G401.6 (cell line): ENCODE data around the gene ELAVL2.
"Not testable (repeated sequence)": the region's sequence is repeated elsewhere in the genome, so short reads cannot be mapped to it uniquely, and the experiment has no call there.

Experiments
- FAIRE-seq: peaks from 2 replicates; lab custom pipeline; 2012; peaks lifted over from hg19 to GRCh38; lab: Jason Lieb, UNC

ELAVL2 gene

GRCh38 chr9:23769307-23769935 is 56.6 kb downstream of the ELAVL2 start:
- no peak for FAIRE-seq

DNA sequence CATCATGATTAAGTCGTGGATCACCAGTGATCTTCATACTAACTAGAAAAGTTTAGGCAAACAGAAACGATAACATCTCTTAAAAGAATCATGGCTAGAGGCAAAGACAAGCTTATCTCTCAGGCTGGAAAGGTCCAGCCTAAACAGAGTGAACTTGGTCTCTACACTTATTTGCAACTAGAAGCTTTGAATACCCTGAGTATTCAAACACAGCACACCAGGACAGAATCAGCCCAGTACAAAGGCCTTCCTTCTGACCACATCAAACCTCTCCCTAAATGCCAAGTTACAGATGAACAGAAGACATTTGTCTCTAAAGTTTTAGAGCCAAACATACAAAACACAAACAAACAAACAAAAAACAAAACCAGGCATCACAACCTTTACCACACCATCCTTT is 57.2 kb downstream of the ELAVL2 start:
- no peak for FAIRE-seq

DNA sequence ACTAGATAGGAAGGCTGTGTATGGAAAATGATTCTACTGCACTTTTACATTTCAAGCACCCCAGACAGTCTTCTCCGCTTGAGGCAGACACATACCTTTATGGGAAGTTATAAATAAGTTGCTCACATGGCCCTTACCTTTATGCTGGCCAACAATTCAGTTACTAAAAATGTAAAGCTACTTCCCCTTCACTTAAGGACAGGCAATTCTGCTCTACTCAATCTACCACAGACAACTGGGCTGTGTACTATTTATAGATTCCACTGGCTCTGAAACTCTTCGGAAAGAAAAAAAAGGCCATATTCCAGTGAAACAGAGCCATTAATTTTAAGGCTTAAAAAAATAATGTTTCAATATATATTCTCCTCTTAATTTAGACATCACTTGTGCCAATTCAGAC is 59.4 kb downstream of the ELAVL2 start:
- FAIRE-seq, result no peak

DNA sequence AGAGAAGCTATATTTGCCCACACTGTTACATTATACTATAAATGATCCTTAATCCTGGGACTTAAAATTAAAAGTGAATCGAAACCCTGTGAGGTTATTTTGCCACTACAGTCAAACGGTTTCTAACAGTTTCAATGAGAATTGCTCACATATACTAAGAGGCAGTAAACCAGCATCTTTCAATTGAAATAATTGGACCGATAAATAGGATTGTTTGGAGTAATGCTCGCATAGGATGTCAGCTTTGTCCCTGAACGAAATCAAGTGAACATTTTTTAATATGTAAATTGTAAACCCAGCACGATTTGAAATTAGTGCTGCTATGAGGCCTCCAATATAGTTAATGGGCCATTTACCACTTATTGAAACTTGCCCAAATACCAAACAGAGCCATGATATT is 60.5 kb downstream of the ELAVL2 start:
- no peak for FAIRE-seq

DNA sequence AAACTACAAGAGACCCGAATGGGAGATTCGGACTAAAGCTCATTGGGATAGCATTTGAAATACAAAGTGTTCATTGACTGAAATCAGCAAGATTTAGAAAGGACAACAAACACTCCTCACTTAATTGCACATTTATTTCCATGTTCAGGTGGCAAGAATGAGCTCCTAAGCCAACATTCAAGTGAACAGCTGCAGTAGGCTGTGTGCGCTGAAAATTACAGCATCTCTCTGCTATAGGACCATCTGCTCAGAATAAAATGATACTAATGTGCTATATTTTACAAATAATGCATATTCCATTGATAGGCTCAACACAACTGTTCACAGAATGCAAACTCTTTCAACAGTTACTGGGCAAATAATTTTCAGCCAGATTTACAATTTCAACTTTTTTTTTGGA is 61.8 kb downstream of the ELAVL2 start:
- FAIRE-seq, result no peak

- FAIRE-seq, result no peak
Observed at GRCh38 chr9:23754551-23754950, 71.5 kb downstream of the ELAVL2 start.

DNA sequence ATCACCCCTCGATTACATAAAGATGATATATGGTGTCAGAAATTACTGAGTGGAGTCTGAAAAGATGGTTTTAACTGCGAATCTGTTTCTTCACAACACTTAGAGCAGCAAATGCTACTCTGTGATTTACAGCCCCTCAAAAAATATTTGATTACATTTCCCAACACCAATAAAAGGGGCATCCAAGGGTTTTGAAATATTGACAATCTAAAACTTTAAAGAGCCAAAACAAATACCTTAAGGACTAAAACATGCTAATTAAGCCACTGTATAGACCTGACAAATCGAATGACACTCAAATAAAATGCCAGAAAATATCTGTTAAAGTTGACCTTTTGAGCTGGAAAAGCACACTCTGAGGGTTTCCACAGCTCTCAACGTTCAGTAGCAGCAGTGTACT is 73.2 kb downstream of the ELAVL2 start:
- FAIRE-seq, result no peak

DNA sequence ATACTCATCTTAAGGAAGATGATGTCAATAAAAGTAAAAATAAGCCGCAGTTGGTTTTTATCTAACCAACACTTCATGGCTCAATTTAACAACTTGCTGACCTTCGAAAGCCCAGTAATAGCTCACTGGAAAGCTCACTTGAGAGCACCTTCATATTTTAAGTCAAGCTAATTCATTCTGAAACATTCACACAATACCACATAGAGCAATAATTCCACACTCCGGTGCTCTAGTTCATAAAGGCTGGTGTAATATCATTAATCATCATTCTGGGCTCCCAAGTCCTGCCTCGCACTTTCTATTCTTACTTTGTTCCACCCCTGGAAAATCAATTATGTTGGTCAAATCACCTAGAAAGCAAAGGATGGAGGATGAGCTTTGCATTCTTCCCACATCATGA is 74.4 kb downstream of the ELAVL2 start:
- no peak for FAIRE-seq

GRCh38 chr9:23750808-23751207 is 75.2 kb downstream of the ELAVL2 start:
- FAIRE-seq, result no peak

DNA sequence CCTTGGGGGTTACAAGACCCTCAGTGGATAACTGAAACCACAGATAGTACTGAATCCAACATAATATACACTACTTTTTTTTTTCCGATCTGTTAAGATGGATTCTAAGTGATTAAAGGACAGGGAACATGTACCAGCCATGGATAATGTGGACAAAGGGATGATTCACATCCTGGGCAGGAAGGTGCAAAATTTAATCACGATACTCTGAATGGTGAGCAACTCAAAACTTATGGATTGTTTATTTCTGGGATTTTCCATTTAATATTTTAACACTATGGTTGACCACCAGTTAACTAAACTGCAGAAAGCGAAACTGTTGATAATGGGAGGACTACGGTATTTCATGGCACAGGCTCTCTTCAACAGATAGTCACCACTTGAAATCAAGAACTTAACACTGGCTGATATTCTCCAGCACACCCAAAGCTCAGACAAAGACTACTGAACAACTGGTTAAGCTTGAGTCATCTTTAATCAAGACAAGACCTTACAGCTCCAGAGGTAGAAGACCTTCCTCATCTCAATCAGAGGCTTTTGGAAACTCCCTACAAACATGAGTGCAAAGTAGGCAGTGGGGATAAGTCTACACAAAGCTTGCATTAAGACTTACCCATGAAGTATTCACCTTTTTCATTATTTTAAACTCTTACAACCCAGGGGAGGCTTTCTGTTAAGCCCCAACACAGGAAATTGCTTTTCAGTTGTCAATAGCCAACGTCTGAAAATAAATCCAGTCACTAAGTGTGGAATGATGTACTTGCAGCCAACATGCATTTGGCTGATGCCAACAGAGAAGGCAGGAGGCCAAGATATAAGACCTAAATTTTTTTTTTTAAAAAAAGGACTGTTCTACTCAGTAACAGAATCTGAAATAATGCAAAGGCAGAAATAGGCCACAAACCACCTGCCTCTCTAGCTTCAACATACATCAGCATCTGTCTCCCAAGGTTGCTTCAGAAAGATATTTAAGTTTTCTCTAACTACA is 78.7 kb downstream of the ELAVL2 start:
- no peak for FAIRE-seq

GRCh38 chr9:23746317-23746716 is 79.7 kb downstream of the ELAVL2 start:
- FAIRE-seq, result no peak

DNA sequence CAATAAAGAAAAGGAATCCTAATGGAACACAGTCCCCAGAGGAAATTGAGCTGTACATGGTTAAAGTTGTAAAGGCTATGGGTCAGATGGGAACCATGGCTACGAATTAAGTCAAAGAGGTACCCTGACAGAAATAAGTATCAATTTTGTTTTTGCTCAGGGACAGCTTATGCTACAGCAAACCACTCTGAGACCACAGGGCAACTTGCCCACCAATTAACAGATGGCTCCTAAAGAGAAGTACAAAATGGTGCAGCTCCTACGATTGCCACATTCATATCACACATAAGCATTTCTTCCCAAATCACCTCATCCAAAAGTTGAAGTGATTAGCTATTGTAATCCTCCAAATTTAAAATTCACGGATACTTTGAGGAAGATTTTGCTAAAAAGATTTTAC is 83.0 kb downstream of the ELAVL2 start:
- FAIRE-seq, result no peak

GRCh38 chr9:23741351-23741750 is 84.7 kb downstream of the ELAVL2 start:
- FAIRE-seq, result no peak

- FAIRE-seq, result no peak
Observed at GRCh38 chr9:23740531-23740930, 85.5 kb downstream of the ELAVL2 start.

DNA sequence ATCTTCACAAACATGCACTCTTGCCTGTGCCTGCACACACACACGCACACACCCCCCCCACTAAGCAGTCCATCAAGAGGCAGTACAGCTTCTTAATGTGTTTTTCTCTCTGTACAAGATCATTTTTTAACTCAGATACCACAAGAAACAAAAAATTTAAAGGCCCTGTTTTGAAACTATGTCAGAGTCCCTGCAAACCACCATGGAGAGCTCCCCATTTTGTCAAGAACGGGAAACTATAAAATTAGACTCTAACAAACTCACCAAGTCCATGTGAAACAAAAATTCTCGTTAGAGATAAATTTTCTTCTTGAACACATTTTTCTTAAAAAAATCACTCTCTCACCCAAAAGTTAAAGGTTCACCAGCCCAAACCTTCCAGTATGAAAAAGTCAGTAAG is 86.3 kb downstream of the ELAVL2 start:
- no peak for FAIRE-seq

GRCh38 chr9:23736293-23736692 is 89.7 kb downstream of the ELAVL2 start:
- FAIRE-seq, result no peak

DNA sequence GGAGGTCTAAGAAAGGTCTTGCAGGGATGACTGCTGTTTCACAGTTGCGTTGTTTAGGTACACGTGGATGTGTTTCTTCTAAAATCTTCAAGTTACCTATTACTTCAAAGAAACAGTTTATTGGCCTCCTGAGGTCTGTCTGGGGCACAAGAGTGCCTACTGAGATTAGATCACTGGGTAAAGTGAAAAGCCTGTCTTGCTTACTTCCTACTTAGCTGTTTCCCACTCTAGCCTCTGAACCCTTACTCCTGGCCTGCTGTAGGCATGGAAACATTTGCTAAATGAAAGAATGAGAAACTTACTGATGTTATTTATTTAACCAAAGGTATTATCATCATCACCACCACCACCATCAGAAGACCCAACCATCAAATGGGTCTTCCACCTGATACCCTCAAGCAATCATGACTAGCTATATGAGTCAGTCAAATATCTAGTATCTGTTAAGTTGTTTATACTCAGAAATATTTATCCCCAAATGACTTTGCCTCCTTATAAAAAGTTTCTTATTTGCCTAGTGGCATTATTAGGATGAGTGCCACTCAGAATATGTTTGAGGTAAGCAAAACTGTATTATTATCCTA is 92.5 kb downstream of the ELAVL2 start:
- FAIRE-seq, result no peak

- FAIRE-seq, result no peak
Observed at GRCh38 chr9:23731353-23731752, 94.7 kb downstream of the ELAVL2 start.

GRCh38 chr9:23730364-23730763 is 95.7 kb downstream of the ELAVL2 start:
- no peak for FAIRE-seq

- no peak for FAIRE-seq
Observed at GRCh38 chr9:23728736-23729135, 97.3 kb downstream of the ELAVL2 start.

DNA sequence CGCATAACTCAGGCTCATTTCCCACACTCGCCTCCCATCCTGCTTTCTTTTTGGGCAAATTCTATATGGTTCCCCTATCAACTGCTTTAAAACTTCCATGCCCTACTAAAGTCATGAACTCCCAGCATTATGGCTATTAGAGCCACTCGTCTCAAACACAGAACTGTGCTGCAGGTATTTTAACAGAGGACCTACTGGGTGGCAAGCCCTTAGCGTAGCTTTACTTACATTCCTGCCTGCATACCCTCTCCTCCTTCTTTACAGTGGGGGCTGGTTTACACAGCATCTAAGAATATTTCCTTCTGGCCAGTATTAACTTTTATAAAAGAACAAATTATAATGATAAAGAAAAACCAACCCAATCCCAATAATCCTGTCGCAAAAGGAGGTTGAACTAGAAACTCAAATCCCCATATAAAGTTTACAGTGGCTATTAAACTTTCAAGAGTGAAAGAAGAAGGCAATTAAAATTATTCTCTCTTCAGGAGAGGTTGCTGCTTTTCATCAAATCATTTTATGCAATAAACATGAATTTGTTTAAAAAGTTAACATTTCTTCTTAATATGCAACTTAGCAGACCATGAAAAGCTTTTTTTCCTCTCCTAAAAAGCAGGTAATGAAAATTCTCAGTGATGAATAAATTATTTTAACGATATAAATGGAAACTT is 100.6 kb downstream of the ELAVL2 start:
- no peak for FAIRE-seq

DNA sequence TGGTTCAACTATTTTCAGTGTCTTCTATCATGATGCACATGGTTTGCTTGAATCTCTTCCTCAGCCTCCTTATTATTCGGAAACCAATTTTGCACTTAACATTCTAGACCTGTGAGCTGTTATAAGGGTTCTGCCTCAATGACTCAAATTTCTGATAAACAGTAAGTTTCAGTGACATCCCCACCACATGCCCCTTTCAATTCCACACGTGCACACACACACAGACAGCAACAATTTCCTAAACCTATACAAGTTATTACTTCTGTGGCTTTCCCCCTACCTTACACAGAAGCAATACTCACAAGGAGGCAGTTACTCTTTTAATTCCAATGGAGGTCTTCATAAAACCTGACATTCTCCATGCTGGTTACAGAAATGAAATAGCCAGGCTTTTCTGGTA is 102.4 kb downstream of the ELAVL2 start:
- FAIRE-seq, result no peak

- FAIRE-seq, result not testable (repeated sequence)
Observed at GRCh38 chr9:23723048-23723447, 103.0 kb downstream of the ELAVL2 start.
